Tibial artery (tissue), 4 donors: ENCODE measurements around the gene POSTN.

Source experiments
- DNase-seq, 2 donors: peaks; one replicate each; pipeline ENCODE4 v3.0.0-alpha.2; 2019
- H3K27ac ChIP-seq, 2 donors: fragments of 200-600 bp; sonication (generic) in 1 of 2; 1 replicate in 1 of 2; 2 replicates in 1 of 2; pipeline ENCODE4 v1.5.1; 2018 to 2019; ENCODE audit warnings: mild to moderate bottlenecking in 1 of 2
- H3K27me3 ChIP-seq, 2 donors: fragments of 200-600 bp; sonication (generic) in 1 of 2; one replicate each; pipeline versions ENCODE4 v1.5.1 to v1.6.0; 2016 to 2019
- H3K36me3 ChIP-seq, 3 donors: fragments of 200-600 bp; sonication (generic) in 2 of 3; one replicate each; pipeline ENCODE4 v1.5.1; 2016 to 2019; ENCODE audit warnings: mild to moderate bottlenecking in 2 of 3
- H3K4me1 ChIP-seq, 4 donors: fragments of 200-600 bp; sonication (generic) in 2 of 4; 1 replicate in 3 of 4; 2 replicates in 1 of 4; pipeline ENCODE4 v1.5.1; 2016 to 2019
- H3K4me3 ChIP-seq, 2 donors: fragments of 200-600 bp; sonication (generic) in 1 of 2; 1 replicate in 1 of 2; 2 replicates in 1 of 2; pipeline ENCODE4 v1.5.1; 2018 to 2019; ENCODE audit warnings: mild to moderate bottlenecking in 2 of 2
- H3K9me3 ChIP-seq, 3 donors: fragments of 200-600 bp; sonication (generic) in 1 of 3; one replicate each; pipeline ENCODE4 v1.5.1; 2016 to 2019
- intact Hi-C: fragments of 100-400 bp; cut with DNase I; formaldehyde crosslinking; loops from one replicate; pipeline ENCODE4 v1.15.0; 2023; ENCODE audit warnings: low total_unique reads
- TF ChIP-seq, protein P1 (sequence below), 2 experiments: fragments of 200-600 bp in 1 of 2; fragments of 450-650 bp in 1 of 2; IDR thresholded peaks; one replicate each; pipeline ENCODE4 v1.5.1; 2017 to 2019; ENCODE audit warnings: antibody characterized with exemption in 2 of 2, mild to moderate bottlenecking in 1 of 2, moderate library complexity in 1 of 2

POSTN gene

DNA sequence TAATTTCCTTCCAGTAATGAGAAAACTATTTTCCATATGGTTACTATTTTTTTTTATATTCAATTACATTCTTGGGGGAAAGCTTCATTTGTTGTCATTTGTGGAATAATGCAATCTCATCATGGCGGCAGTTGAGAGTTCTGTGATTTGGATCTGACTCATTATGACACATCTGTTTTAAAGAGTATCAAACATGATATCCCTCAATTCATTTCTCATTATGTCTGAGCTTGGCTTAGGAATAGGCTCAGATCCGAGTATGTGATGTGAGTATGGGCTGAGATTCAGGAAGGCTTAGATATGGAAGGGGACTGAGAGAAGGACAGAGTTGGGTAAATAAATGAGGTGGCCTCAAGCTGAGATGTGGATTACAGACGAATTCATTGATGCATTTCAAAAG is 64.4 kb downstream of the POSTN start:
- no peaks in the 10 kb centered on the region for H3K4me1 ChIP-seq
- H3K36me3 ChIP-seq, result no peaks in the 10 kb centered on the region
- no peak for DNase-seq
- intact Hi-C loops, result loop anchor here (5.0 kb wide), 1 partner anchor 342 kb away; no protein-coding TSS in a partner anchor
- no peak overlapping the region for H3K27ac ChIP-seq
- H3K27me3 ChIP-seq, result no peaks in the 10 kb centered on the region
- no peak overlapping the region for H3K4me3 ChIP-seq
- peaks cover 0 to 11% (median 6%) of the 10 kb centered on the region in 3 donors for H3K9me3 ChIP-seq
- TF ChIP-seq, protein P1, sequence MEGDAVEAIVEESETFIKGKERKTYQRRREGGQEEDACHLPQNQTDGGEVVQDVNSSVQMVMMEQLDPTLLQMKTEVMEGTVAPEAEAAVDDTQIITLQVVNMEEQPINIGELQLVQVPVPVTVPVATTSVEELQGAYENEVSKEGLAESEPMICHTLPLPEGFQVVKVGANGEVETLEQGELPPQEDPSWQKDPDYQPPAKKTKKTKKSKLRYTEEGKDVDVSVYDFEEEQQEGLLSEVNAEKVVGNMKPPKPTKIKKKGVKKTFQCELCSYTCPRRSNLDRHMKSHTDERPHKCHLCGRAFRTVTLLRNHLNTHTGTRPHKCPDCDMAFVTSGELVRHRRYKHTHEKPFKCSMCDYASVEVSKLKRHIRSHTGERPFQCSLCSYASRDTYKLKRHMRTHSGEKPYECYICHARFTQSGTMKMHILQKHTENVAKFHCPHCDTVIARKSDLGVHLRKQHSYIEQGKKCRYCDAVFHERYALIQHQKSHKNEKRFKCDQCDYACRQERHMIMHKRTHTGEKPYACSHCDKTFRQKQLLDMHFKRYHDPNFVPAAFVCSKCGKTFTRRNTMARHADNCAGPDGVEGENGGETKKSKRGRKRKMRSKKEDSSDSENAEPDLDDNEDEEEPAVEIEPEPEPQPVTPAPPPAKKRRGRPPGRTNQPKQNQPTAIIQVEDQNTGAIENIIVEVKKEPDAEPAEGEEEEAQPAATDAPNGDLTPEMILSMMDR (IDR thresholded peaks at IDR 0.05), result no peak

DNA sequence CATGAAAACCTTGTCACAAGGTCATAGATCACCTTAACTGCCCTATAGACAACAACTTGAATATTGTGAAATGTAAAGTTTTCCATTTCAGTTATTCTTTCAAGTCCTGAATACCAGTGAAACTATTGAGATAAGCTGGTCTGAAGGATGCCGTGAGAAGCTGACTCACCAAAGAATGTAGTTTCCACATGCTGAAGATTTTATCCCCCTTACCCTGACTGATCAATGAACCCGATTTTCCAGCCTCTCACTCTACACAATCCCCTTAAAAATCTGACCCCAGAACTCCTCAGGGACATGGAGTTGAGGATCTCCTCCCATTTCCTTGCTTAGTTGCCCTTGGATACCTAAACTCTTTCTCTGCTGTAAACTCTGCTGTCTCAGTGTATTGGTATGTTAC is 67.5 kb downstream of the POSTN start:
- Histone ChIP-seq H3K27ac (no peak overlapping the region), H3K4me3 (no peak overlapping the region), H3K9me3 (peaks cover 0 to 11% (median 6%) of the 10 kb centered on the region in 3 donors), H3K27me3 (no peaks in the 10 kb centered on the region), H3K36me3 (no peaks in the 10 kb centered on the region), H3K4me1 (peaks cover 0 to 14% (median 2%) of the 10 kb centered on the region in 4 donors)
- TF ChIP-seq, protein P1 (IDR thresholded peaks at IDR 0.05), result no peak
- no peak for DNase-seq
- intact Hi-C loops, result loop anchor here (5.0 kb wide), 1 partner anchor 339 kb away; no protein-coding TSS in a partner anchor

- Histone ChIP-seq H3K27me3 (no peaks in the 10 kb centered on the region), H3K27ac (no peak overlapping the region), H3K4me1 (peaks cover 0 to 18% (median 2%) of the 10 kb centered on the region in 4 donors), H3K9me3 (peaks cover 0 to 11% (median 6%) of the 10 kb centered on the region in 3 donors), H3K36me3 (no peaks in the 10 kb centered on the region), H3K4me3 (no peak overlapping the region)
- no peak for DNase-seq
- intact Hi-C loops, result loop anchor here (5.0 kb wide), 1 partner anchor 338 kb away; no protein-coding TSS in a partner anchor
- TF ChIP-seq, protein P1 (IDR thresholded peaks at IDR 0.05), result no peak
Measured at GRCh38 chr13:37529751-37530385, 68.7 kb downstream of the POSTN start.

- intact Hi-C loops, result no loop called here
- peaks cover 0 to 31% (median 2%) of the 10 kb centered on the region in 4 donors for H3K4me1 ChIP-seq
- DNase-seq, result no peak
- H3K36me3 ChIP-seq, result no peaks in the 10 kb centered on the region
- peak overlapping the region; percentile 22 to 40 for H3K27ac ChIP-seq
- TF ChIP-seq, protein P1 (IDR thresholded peaks at IDR 0.05), result no peak
- H3K9me3 ChIP-seq, result peaks cover 0 to 11% (median 6%) of the 10 kb centered on the region in 3 donors
- no peak overlapping the region for H3K4me3 ChIP-seq
- no peaks in the 10 kb centered on the region for H3K27me3 ChIP-seq
Measured at GRCh38 chr13:37526710-37527473, 71.7 kb downstream of the POSTN start.

- intact Hi-C loops, result no loop called here
- DNase-seq, result no peak
Measured at GRCh38 chr13:37515226-37515625, 83.3 kb downstream of the POSTN start.

More at GRCh38 chr13:37515226-37515625, 83.3 kb downstream of the POSTN start:
- Histone ChIP-seq H3K9me3 (no peaks in the 10 kb centered on the region), H3K27me3 (no peaks in the 10 kb centered on the region), H3K36me3 (no peaks in the 10 kb centered on the region), H3K27ac (no peak overlapping the region), H3K4me1 (no peaks in the 10 kb centered on the region), H3K4me3 (no peak overlapping the region)
- TF ChIP-seq, protein P1 (IDR thresholded peaks at IDR 0.05), result no peak
